Dedifferentiated amniotic fluid mesenchymal stem cell (primary cell): Measurements from ENCODE around the gene NOP10.

Experiments used
- DNase-seq: peaks from one replicate; pipeline ENCODE4 v3.0.0-alpha.2; 2016; ENCODE audit errors: extremely low spot score

NOP10 gene

DNA sequence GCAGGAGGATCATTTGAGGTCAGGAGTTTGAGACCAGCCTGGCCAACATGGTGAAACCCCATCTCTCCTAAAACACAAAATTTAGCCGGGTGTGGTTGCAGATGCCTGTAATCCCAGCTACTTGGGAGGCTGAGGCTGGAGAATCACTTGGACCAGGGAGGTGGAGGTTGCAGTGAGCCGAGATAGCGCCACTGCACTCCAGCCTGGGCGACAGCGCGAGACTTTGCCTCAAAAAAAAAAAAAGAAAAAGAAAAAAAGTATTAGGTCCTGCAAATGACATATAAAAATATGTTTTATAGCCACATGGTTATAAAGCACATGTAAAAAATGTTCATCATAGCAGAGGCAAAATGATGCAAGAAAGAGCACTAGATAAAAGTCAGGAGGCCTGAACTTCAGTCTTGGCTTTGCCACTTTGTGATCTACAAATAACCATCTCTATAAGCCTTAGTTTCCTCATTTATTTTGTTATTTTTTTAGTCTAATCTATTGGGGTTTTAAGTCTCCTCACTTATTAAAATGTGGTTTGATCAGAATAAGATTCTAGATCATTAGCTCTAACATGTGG, 10.3 kb downstream of the NOP10 start:
- no peak for DNase-seq

- no peak for DNase-seq
Measured at GRCh38 chr15:34331809-34332208, 11.1 kb downstream of the NOP10 start.

DNA sequence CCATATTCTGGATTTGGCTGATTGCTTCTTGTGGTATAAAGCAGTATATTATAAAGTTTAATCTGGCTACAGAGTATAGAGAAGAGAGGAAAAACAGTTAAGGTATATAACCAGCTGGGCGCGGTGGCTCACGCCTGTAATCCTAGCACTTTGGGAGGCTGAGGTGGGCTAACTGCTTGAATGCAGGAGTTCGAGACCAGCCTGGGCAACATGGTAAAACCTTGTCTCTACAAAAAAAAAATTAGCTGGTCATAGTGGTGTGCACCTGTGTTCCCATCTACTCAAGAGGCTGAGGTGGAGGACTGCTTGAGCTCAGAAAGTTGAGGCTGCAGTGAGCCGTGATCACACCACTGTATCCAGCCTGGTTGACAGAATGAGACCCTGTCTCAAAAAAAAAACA, 12.7 kb downstream of the NOP10 start:
- DNase-seq: no peak

- DNase-seq: no peak
Measured at GRCh38 chr15:34329006-34329405, 13.9 kb downstream of the NOP10 start.

DNA sequence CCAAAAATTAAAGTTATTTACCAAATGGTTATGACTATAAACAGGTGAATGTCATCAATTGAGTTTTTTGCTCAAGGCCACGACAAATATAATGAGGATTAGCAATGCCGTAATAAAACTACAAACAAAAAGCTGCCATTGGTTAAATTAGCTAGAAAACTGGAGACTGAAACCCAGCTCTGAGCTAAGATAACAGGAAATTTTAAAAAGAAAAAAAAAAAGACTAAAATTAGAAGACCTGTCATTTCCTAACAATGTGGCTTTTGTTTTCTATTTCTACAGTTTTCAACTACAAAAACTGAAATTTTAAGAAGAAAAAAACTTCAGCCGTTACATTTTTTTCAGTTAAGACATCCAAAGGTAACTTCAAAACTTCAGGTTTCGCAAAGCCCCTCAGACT, 15.0 kb downstream of the NOP10 start:
- no peak for DNase-seq

- no peak for DNase-seq
Measured at GRCh38 chr15:34325368-34325767, 17.6 kb downstream of the NOP10 start.

- no peak for DNase-seq
Measured at GRCh38 chr15:34324933-34325332, 18.0 kb downstream of the NOP10 start.

- no peak for DNase-seq
Measured at GRCh38 chr15:34323217-34323616, 19.7 kb downstream of the NOP10 start.

- no peak for DNase-seq
Measured at GRCh38 chr15:34318277-34319079, 24.5 kb downstream of the NOP10 start.

- DNase-seq: no peak
Measured at GRCh38 chr15:34314491-34315490, 28.1 kb downstream of the NOP10 start.

DNA sequence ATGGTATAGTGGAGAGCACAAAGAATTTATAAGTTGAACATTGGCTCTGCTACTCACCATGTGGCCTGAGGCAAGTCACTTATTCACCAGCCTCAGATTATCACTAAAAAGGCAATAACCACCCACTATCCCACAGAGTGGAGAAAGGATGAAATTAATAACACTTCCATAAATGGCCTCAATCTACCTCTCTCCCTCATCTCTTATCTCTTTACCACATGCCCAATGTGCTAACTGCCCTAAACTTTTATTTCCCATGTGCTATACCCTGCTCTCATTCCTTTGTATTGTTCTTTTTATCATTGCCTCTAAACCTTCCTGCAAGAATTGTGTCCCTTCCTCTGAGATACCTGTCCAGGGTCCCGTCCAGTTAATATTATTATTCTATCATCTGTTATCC, 31.4 kb downstream of the NOP10 start:
- no peak for DNase-seq

- DNase-seq: peak; percentile 67
Measured at GRCh38 chr15:34304613-34305012, 38.3 kb downstream of the NOP10 start.

DNA sequence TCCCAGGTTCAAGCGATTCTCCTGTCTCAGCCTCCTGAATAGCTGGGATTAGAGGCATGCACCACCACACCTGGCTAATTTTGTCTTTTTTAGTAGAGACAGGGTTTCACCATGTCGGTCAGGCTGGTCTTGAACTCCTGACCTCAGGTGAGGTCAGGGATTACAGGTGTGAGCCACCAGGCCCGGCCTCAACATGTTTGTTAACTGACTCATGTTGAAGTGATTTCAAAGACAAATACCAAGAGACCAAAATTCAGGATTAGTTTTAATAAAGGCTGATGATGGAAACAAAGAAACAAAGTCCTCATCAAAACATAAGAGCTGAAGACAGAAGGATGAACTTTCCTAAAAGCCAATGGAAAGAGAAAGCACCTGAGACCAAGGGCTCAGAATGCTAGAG, 41.9 kb downstream of the NOP10 start:
- DNase-seq: no peak

- DNase-seq: no peak
Measured at GRCh38 chr15:34297059-34297458, 45.9 kb downstream of the NOP10 start.

- no peak for DNase-seq
Measured at GRCh38 chr15:34292621-34293020, 50.3 kb downstream of the NOP10 start.
